ENCODE data around the gene C12orf57.

DNA sequence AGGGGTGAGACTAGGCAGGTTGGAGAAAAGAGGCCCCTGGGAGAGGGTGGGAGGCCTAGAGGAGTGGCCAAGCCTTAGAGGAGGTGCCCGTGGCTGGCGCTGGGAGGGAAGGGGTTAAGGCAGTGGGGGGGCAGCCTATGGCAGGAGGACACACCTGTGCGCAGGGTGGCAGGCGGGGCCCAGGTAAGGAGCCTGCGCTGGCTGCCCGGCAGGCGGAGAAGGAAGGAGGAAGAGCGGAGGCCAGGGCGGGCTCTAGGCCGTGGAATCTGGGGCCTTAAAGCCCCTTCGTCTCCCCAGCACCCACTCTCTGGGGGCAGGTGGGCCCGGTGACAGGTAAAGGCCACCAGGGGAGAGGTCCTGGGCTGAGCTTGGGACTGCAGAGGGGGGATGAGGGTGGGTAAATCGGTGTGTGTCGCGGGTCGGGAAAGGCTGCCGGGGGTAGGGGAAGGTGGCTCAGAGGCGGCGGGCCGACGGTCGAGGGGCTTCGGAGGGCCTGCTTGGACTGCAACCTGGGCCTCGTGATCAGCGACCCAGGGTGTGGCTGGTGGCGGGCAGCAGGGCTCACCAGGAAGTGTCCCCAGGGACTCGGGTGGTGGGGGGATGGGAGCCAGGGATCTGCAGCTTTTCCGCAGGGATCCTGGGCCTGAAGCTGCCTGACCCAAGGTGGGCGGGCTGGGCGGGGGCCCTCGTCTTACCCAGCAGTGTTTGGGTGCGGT is 19.4 kb downstream of the C12orf57 start:
- TF ChIP-seq EZH2 (IDR thresholded peaks at IDR 0.05; ENCODE audit: borderline replicate concordance) (no peak), EZH2phosphoT487 (IDR thresholded peaks at IDR 0.05; ENCODE audit: low read depth, severe bottlenecking, unreplicated experiment) (no peak)
- TF ChIP-seq, protein P1, sequence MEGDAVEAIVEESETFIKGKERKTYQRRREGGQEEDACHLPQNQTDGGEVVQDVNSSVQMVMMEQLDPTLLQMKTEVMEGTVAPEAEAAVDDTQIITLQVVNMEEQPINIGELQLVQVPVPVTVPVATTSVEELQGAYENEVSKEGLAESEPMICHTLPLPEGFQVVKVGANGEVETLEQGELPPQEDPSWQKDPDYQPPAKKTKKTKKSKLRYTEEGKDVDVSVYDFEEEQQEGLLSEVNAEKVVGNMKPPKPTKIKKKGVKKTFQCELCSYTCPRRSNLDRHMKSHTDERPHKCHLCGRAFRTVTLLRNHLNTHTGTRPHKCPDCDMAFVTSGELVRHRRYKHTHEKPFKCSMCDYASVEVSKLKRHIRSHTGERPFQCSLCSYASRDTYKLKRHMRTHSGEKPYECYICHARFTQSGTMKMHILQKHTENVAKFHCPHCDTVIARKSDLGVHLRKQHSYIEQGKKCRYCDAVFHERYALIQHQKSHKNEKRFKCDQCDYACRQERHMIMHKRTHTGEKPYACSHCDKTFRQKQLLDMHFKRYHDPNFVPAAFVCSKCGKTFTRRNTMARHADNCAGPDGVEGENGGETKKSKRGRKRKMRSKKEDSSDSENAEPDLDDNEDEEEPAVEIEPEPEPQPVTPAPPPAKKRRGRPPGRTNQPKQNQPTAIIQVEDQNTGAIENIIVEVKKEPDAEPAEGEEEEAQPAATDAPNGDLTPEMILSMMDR (IDR thresholded peaks at IDR 0.05; ENCODE audit: poor library complexity): no peak

Measured in hepatocyte (in vitro differentiated cells).